GM12801 (cell line): ENCODE data around the gene TMEM80.

Source experiments
- TF ChIP-seq, protein P1 (sequence below): IDR thresholded peaks from one replicate; pipeline ENCODE4 v1.5.1; 2011; ENCODE audit warnings: control low read depth; ENCODE audit not compliant: insufficient read length; ENCODE audit errors: extremely low read depth

The TMEM80 gene

DNA sequence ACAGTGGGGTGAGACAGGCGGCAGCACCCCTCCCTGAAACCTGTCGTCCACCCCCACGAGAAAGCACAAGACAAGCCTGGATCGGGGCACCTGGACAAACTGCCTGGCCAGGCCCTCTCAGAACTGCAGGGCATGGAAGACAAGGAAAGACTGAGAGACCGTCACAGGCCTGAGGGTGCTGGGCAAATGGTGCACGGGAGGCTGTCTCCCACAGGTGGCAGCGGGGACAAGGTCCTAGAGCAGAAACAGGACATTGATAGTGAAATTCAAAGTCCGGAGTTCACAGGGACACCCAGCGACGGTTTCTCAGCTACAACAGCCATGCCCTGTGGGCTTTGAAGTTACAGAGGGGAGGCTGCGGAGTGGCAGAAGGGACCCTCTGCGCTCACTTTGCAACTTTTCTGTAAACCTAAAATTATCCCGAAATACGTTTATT is 37.9 kb upstream of the TMEM80 start:
- TF ChIP-seq, protein P1, sequence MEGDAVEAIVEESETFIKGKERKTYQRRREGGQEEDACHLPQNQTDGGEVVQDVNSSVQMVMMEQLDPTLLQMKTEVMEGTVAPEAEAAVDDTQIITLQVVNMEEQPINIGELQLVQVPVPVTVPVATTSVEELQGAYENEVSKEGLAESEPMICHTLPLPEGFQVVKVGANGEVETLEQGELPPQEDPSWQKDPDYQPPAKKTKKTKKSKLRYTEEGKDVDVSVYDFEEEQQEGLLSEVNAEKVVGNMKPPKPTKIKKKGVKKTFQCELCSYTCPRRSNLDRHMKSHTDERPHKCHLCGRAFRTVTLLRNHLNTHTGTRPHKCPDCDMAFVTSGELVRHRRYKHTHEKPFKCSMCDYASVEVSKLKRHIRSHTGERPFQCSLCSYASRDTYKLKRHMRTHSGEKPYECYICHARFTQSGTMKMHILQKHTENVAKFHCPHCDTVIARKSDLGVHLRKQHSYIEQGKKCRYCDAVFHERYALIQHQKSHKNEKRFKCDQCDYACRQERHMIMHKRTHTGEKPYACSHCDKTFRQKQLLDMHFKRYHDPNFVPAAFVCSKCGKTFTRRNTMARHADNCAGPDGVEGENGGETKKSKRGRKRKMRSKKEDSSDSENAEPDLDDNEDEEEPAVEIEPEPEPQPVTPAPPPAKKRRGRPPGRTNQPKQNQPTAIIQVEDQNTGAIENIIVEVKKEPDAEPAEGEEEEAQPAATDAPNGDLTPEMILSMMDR = no peak

DNA sequence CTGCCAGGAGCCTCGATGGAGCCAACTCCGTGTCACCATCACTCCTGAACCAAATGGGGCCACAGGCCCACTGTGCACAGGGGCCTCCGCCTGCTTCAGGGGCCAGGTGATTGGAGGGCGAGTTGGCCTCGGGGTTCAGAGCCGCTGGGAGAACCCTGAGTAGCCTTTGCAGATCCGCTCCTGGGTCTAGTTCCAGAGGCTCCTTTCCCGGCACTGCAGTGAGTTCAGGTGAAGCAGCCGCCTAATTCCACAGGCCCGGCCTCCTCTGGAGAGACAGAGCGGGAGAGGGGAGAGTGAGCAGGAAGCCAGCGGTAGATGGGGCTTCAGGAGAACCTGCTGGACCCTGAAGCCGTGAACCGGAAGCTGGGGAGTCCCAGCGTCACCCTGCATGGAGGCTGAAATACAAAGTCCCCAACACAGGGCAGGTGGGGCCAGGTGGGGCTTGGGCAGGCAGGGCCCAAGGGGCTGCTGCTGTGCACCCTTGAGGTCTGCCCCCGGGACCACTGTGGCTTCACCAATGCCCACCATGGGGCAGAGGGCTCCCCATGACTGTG is 36.0 kb upstream of the TMEM80 start:
- TF ChIP-seq, protein P1 = no peak

DNA sequence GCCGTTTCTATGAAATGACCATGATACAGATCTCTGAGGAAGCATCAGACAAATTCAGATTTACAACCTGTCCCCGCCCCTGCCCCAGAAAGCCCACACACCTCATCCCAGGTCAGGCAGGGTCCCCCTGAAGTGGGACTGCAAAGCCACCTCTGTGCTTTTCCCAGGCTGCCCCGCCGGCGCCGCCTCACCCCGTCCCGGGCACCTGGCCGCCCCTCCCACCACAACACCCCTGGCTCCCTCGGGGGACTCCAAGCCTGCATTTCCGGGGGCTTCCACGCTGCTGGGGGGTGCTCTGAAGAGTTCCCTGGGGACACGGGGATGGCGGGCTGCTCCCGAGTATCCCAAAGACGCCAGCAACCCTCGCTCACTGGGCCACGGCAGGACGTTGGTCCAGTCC is 35.3 kb upstream of the TMEM80 start:
- TF ChIP-seq, protein P1 = no peak

- TF ChIP-seq, protein P1 = no peak
Measured at GRCh38 chr11:660681-661444, 34.8 kb upstream of the TMEM80 start.

- TF ChIP-seq, protein P1 = no peak
Measured at GRCh38 chr11:662689-663274, 32.8 kb upstream of the TMEM80 start.

- TF ChIP-seq, protein P1 = no peak
Measured at GRCh38 chr11:665062-665703, 30.4 kb upstream of the TMEM80 start.

DNA sequence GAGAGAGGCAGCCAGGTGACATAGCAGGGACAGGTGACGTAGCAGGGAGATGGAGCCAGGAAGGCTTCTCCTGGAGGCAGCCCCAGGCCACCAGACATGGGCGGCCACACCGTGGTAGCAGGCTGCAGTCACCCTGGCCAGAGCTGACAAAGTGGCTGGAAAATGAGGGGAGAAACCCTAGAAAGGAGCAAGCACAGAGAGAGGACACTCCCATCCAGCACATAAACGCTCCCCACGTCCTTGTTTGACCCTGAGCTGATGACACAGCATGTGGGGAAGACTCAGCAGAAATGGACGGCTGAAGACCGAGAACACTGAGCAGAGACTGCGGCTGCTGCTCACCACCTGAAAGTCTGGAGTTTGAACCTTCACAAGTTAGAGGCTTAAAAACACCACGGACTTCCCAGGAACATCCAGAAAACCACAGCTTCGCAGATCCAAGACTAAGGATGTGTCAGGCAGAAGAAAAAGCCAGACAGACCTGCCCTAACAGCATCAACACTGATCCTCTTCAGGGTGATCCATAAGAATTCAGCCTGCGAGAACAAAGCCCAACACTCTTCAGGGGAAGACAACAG is 29.8 kb upstream of the TMEM80 start:
- TF ChIP-seq, protein P1 = no peak
